ENCODE data around the gene PMS1. TPM values are rescaled to one million over a fixed set of nuclear protein-coding genes. Genes with fewer than 3 reads are reported as not detected.

Gene PMS1
- total RNA-seq, 1 donor, result 17.8 TPM

Other genes with a start within 250 kb of the PMS1 start
- gene SLC40A1, start 203.7 kb upstream of the PMS1 start, total RNA-seq, result 65.5 TPM
- 65.1 TPM for gene ASNSD1, start 123.0 kb upstream of the PMS1 start, total RNA-seq
- gene ANKAR, start 109.8 kb upstream of the PMS1 start, total RNA-seq, result 13.9 TPM
- 7.5 TPM for gene OSGEPL1, start 21.7 kb upstream of the PMS1 start, total RNA-seq
- 83.9 TPM for gene ORMDL1, start 111 bp upstream of the PMS1 start, total RNA-seq